CD14-positive monocyte (primary cell): ENCODE results near the gene STX10. TPM values are rescaled to one million over a fixed set of nuclear protein-coding genes. Genes with fewer than 3 reads are reported as not detected.

Experiments
- DNase-seq, 3 donors: peaks; one replicate each; pipeline ENCODE4 v3.0.0-alpha.2; 2011 to 2022
- H2AFZ ChIP-seq: 2 replicates; pipeline ENCODE4 v1.6.0; 2012; ENCODE audit warnings: mild to moderate bottlenecking, low read depth, low read length, inconsistent platforms; ENCODE audit not compliant: insufficient read depth, poor library complexity, severe bottlenecking
- H3K27ac ChIP-seq, 2 donors: 1 replicate in 1 of 2; 2 replicates in 1 of 2; pipeline ENCODE4 v1.5.1; 2012 to 2013; ENCODE audit warnings: low read length in 2 of 2, control low read depth in 1 of 2, inconsistent platforms in 1 of 2, low read depth in 1 of 2, mild to moderate bottlenecking in 1 of 2
- H3K27me3 ChIP-seq, 2 donors: one replicate each; pipeline versions ENCODE4 v1.6.0 to v1.6.1; 2011 to 2013; ENCODE audit warnings: low read length in 2 of 2; ENCODE audit not compliant: control insufficient read depth in 2 of 2, insufficient read depth in 2 of 2
- H3K36me3 ChIP-seq, 2 donors: replicated peaks in 1 of 2; 1 replicate in 1 of 2; 2 replicates in 1 of 2; pipeline versions ENCODE4 v1.5.1 to v1.6.1; 2012 to 2013; ENCODE audit warnings: low read length in 2 of 2, control low read depth in 1 of 2, inconsistent platforms in 1 of 2, mild to moderate bottlenecking in 1 of 2; ENCODE audit not compliant: insufficient read depth in 2 of 2, control insufficient read depth in 1 of 2
- H3K4me1 ChIP-seq, 2 donors: 1 replicate in 1 of 2; 2 replicates in 1 of 2; pipeline versions ENCODE4 v1.5.1 to v1.6.1; 2012 to 2013; ENCODE audit warnings: low read length in 2 of 2, control low read depth in 1 of 2, inconsistent platforms in 1 of 2, mild to moderate bottlenecking in 1 of 2, moderate library complexity in 1 of 2; ENCODE audit not compliant: insufficient read depth in 2 of 2, control insufficient read depth in 1 of 2
- H3K4me2 ChIP-seq: replicated peaks from 2 replicates; pipeline ENCODE3; 2012; ENCODE audit warnings: low read length, moderate library complexity, mild to moderate bottlenecking; ENCODE audit not compliant: poor library complexity, severe bottlenecking; ENCODE audit errors: extremely low read depth
- H3K4me3 ChIP-seq, 3 experiments: fragments of 200-600 bp in 1 of 3; sonication (generic) in 1 of 3; replicated peaks in 1 of 3; 1 replicate in 2 of 3; 2 replicates in 1 of 3; pipeline ENCODE4 v1.5.1; 2011 to 2013; ENCODE audit warnings: low read length in 3 of 3, mild to moderate bottlenecking in 3 of 3, control low read depth in 2 of 3, low read depth in 2 of 3, inconsistent platforms in 1 of 3, moderate library complexity in 1 of 3
- H3K79me2 ChIP-seq: 2 replicates; pipeline ENCODE4 v1.6.0; 2012; ENCODE audit warnings: mild to moderate bottlenecking, control low read depth, inconsistent platforms, low read length, moderate library complexity; ENCODE audit not compliant: insufficient read depth
- H3K9ac ChIP-seq: 2 replicates; pipeline ENCODE4 v1.6.0; 2017; ENCODE audit warnings: low read length, mild to moderate bottlenecking; ENCODE audit not compliant: insufficient read depth, poor library complexity, severe bottlenecking
- H3K9me3 ChIP-seq, 2 donors: replicated peaks in 1 of 2; 1 replicate in 1 of 2; 2 replicates in 1 of 2; pipeline versions ENCODE4 v1.5.1 to v1.6.1; 2012 to 2013; ENCODE audit warnings: low read length in 2 of 2, control low read depth in 1 of 2; ENCODE audit not compliant: control insufficient read depth in 1 of 2, insufficient read depth in 1 of 2
- H4K20me1 ChIP-seq: 2 replicates; pipeline ENCODE4 v1.6.0; 2012; ENCODE audit warnings: mild to moderate bottlenecking, low read length, control low read depth, moderate library complexity; ENCODE audit not compliant: insufficient read depth
- H3K27ac Mint-ChIP-seq, 7 donors: one replicate each; pipeline ENCODE4 v1.8.0; 2020; ENCODE audit warnings: mild to moderate bottlenecking in 7 of 7, mixed read lengths in 7 of 7, moderate library complexity in 6 of 7, inconsistent platforms in 2 of 7
- H3K27me3 Mint-ChIP-seq, 3 donors: one replicate each; pipeline ENCODE4 v1.8.0; 2021 to 2022; ENCODE audit warnings: low read depth in 3 of 3, mild to moderate bottlenecking in 3 of 3, mixed read lengths in 3 of 3, moderate library complexity in 3 of 3, inconsistent platforms in 1 of 3
- H3K36me3 Mint-ChIP-seq, 2 donors: one replicate each; pipeline ENCODE4 v1.8.0; 2020; ENCODE audit warnings: mixed read lengths in 2 of 2, inconsistent platforms in 1 of 2, mild to moderate bottlenecking in 1 of 2
- H3K4me1 Mint-ChIP-seq: one replicate; pipeline ENCODE4 v1.8.0; 2020; ENCODE audit warnings: mild to moderate bottlenecking, mixed read lengths
- H3K4me3 Mint-ChIP-seq, 2 donors: one replicate each; pipeline ENCODE4 v1.8.0; 2020; ENCODE audit warnings: mild to moderate bottlenecking in 2 of 2, mixed read lengths in 2 of 2, moderate library complexity in 1 of 2
- H3K9me3 Mint-ChIP-seq, 7 donors: one replicate each; pipeline ENCODE4 v1.8.0; 2020 to 2022; ENCODE audit warnings: mixed read lengths in 7 of 7, mild to moderate bottlenecking in 6 of 7, moderate library complexity in 6 of 7, inconsistent platforms in 2 of 7
- CTCF ChIP-seq: fragments of 200-600 bp; IDR thresholded peaks from one replicate; pipeline ENCODE4 v1.8.0; 2022; ENCODE audit warnings: antibody characterized with exemption, mild to moderate bottlenecking
- WGBS: methylation state at CpG from one replicate; pipeline ENCODE4 v1.1.5; 2013; ENCODE audit warnings: missing lambda C conversion rate; ENCODE audit not compliant: insufficient coverage; 5-methylcytosine and 5-hydroxymethylcytosine counted together
- intact Hi-C, 2 donors: fragments of 100-400 bp; cut with micrococcal nuclease; formaldehyde crosslinking; loops; one replicate each; pipeline versions ENCODE4 v1.15.0 to v1.15.1; 2023
- polyA plus RNA-seq, 3 donors: library from polyadenylated mRNA; depleted of rRNA in 1 of 3; unstranded in 2 of 3; stranded (reverse) in 1 of 3; fragments of 300-500 nt in 2 of 3; fragments of >200 nt in 1 of 3; fragmentation: Illumina TruSeq in 2 of 3; gene quantifications; 1 replicate in 2 of 3; 2 replicates in 1 of 3; pipeline ENCODE4 v1.2.3, GENCODE V29; 2012 to 2021

Gene STX10
- polyA plus RNA-seq, 3 donors = 158 to 392 (median 172) TPM

- WGBS = 83% methylated on average over 11 of the region's 11 CpGs
- Mint-ChIP-seq H3K27ac (no peak overlapping the region), H3K27me3 (peaks cover 0 to 4% (median 0%) of the 10 kb centered on the region in 3 donors), H3K36me3 (no peaks in the 10 kb centered on the region), H3K4me1 (peaks cover 8% of the 10 kb centered on the region), H3K9me3 (no peaks in the 10 kb centered on the region), H3K4me3 (no peak overlapping the region)
- Histone ChIP-seq H3K36me3 (no peaks in the 10 kb centered on the region), H3K4me1 (peaks cover 0 to 5% of the 10 kb centered on the region in 2 donors), H3K9me3 (no peaks in the 10 kb centered on the region), H2AFZ (no peak overlapping the region), H3K9ac (no peak overlapping the region), H3K4me2 (no peak overlapping the region), H4K20me1 (no peaks in the 10 kb centered on the region), H3K27me3 (no peaks in the 10 kb centered on the region), H3K27ac (no peak overlapping the region), H3K79me2 (no peaks in the 10 kb centered on the region), H3K4me3 (no peak overlapping the region)
- no peak for DNase-seq
- no peak for TF ChIP-seq CTCF
- intact Hi-C loops = loop anchor here in 1 of 2 donors (5.0 kb wide), 1 partner anchor 37 kb away; no protein-coding TSS in a partner anchor
Measured at GRCh38 chr19:13195678-13196077, 45.5 kb upstream of the STX10 start.

- Mint-ChIP-seq H3K4me1 (peaks cover 10% of the 10 kb centered on the region), H3K27me3 (peaks cover 0 to 4% (median 2%) of the 10 kb centered on the region in 3 donors), H3K9me3 (peaks cover 0 to 2% (median 0%) of the 10 kb centered on the region in 7 donors), H3K36me3 (no peaks in the 10 kb centered on the region), H3K27ac (no peak overlapping the region), H3K4me3 (no peak overlapping the region)
- TF ChIP-seq CTCF = no peak
- peaks cover 0 to 5% of the 10 kb centered on the region in 2 donors for H3K4me1 ChIP-seq
- no peaks in the 10 kb centered on the region for H3K9me3 ChIP-seq
- WGBS = 94% methylated on average over 15 of the region's 19 CpGs
- H3K27ac ChIP-seq = no peak overlapping the region
- H2AFZ ChIP-seq = no peak overlapping the region
- no peak for DNase-seq
- no peaks in the 10 kb centered on the region for H3K79me2 ChIP-seq
- H3K9ac ChIP-seq = no peak overlapping the region
- H3K36me3 ChIP-seq = no peaks in the 10 kb centered on the region
- H3K4me2 ChIP-seq = no peak overlapping the region
- intact Hi-C loops = loop anchor here in 1 of 2 donors (5.0 kb wide), 1 partner anchor 71 kb away; no protein-coding TSS in a partner anchor
- no peaks in the 10 kb centered on the region for H3K27me3 ChIP-seq
- no peak overlapping the region for H3K4me3 ChIP-seq
- H4K20me1 ChIP-seq = no peaks in the 10 kb centered on the region
Measured at GRCh38 chr19:13190781-13191540, 40.8 kb upstream of the STX10 start.
